Cortex of kidney (tissue), 1 donor: Measurements from ENCODE around the gene CLRN2.
"Not testable (repeated sequence)": the region's sequence is repeated elsewhere in the genome, so short reads cannot be mapped to it uniquely, and the experiment has no call there.

ENCODE experiments used
- DNase-seq: peaks from one replicate; lab custom pipeline; 2025; lab: John Stamatoyannopoulos, UW

Gene CLRN2

GRCh38 chr4:17504081-17504480 lies 10.9 kb upstream of the CLRN2 start:
- no peak for DNase-seq

- no peak for DNase-seq
Observed at GRCh38 chr4:17510582-17510981, 4.4 kb upstream of the CLRN2 start.

GRCh38 chr4:17511051-17511450 lies 3.9 kb upstream of the CLRN2 start:
- DNase-seq, result peak; percentile 18

GRCh38 chr4:17511509-17511949 lies 3.4 kb upstream of the CLRN2 start:
- DNase-seq, result no peak

- no peak for DNase-seq
Observed at GRCh38 chr4:17511950-17512795, 2.8 kb upstream of the CLRN2 start, which contains the start of gene QDPR. QDPR (minus strand) TSS chr4:17512090; CDS start chr4:17512054, 36 bp downstream.

- DNase-seq, result no peak
Observed at GRCh38 chr4:17512973-17513665, 1.8 kb upstream of the CLRN2 start.

GRCh38 chr4:17515445-17516407 lies 761 bp downstream of the CLRN2 start:
- no peak for DNase-seq

- DNase-seq, result no peak
Observed at GRCh38 chr4:17516980-17517379, 2.0 kb downstream of the CLRN2 start.

GRCh38 chr4:17517664-17518063 lies 2.7 kb downstream of the CLRN2 start:
- DNase-seq, result no peak

- DNase-seq, result no peak
Observed at GRCh38 chr4:17521595-17521994, 6.6 kb downstream of the CLRN2 start.

- DNase-seq, result no peak
Observed at GRCh38 chr4:17523662-17524061, 8.7 kb downstream of the CLRN2 start.

- no peak for DNase-seq
Observed at GRCh38 chr4:17526695-17527477, 11.9 kb downstream of the CLRN2 start.

- DNase-seq, result no peak
Observed at GRCh38 chr4:17528551-17529165, 13.7 kb downstream of the CLRN2 start.

- DNase-seq, result no peak
Observed at GRCh38 chr4:17531538-17532285, 16.7 kb downstream of the CLRN2 start.

GRCh38 chr4:17534705-17535104 lies 19.7 kb downstream of the CLRN2 start:
- no peak for DNase-seq

- no peak for DNase-seq
Observed at GRCh38 chr4:17535242-17535641, 20.3 kb downstream of the CLRN2 start.

- no peak for DNase-seq
Observed at GRCh38 chr4:17535906-17536305, 20.9 kb downstream of the CLRN2 start.

GRCh38 chr4:17537060-17537459 lies 22.1 kb downstream of the CLRN2 start:
- not testable (repeated sequence) for DNase-seq

GRCh38 chr4:17544205-17544604 lies 29.2 kb downstream of the CLRN2 start:
- no peak for DNase-seq

GRCh38 chr4:17544831-17545234 lies 29.9 kb downstream of the CLRN2 start:
- DNase-seq, result no peak
